ENCODE results near the gene RNF114.

RNF114 gene

DNA sequence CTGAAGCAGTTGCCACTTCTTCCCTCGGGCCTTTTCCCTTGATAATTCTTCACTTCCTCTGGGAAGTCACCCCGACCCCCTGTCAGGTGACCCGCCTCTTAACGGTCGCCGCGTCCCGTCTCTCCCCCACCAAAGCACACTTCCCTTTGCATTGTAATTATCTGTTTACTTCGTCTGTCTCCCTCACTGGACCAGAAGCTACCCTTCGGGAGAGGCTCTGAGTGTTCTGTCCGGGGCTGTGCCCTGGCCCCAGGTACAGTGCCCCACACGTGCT is 45.8 kb downstream of the RNF114 start:
- DNase-seq = no peak
- Histone ChIP-seq H3K27me3 (no peaks in the 10 kb centered on the region), H3K4me3 (ENCODE audit: low read depth, low read length) (no peak overlapping the region), H3K4me1 (peaks cover 3% of the 10 kb centered on the region), H3K9me3 (0 out of 2 replicates have a peak, but pooled peaks cover 4% of the 10 kb centered on the region), H3K36me3 (peaks cover 23% of the 10 kb centered on the region)
- TF ChIP-seq, protein P1, sequence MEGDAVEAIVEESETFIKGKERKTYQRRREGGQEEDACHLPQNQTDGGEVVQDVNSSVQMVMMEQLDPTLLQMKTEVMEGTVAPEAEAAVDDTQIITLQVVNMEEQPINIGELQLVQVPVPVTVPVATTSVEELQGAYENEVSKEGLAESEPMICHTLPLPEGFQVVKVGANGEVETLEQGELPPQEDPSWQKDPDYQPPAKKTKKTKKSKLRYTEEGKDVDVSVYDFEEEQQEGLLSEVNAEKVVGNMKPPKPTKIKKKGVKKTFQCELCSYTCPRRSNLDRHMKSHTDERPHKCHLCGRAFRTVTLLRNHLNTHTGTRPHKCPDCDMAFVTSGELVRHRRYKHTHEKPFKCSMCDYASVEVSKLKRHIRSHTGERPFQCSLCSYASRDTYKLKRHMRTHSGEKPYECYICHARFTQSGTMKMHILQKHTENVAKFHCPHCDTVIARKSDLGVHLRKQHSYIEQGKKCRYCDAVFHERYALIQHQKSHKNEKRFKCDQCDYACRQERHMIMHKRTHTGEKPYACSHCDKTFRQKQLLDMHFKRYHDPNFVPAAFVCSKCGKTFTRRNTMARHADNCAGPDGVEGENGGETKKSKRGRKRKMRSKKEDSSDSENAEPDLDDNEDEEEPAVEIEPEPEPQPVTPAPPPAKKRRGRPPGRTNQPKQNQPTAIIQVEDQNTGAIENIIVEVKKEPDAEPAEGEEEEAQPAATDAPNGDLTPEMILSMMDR (IDR thresholded peaks at IDR 0.05; ENCODE audit: low read depth, low read length) = no peak

DNA sequence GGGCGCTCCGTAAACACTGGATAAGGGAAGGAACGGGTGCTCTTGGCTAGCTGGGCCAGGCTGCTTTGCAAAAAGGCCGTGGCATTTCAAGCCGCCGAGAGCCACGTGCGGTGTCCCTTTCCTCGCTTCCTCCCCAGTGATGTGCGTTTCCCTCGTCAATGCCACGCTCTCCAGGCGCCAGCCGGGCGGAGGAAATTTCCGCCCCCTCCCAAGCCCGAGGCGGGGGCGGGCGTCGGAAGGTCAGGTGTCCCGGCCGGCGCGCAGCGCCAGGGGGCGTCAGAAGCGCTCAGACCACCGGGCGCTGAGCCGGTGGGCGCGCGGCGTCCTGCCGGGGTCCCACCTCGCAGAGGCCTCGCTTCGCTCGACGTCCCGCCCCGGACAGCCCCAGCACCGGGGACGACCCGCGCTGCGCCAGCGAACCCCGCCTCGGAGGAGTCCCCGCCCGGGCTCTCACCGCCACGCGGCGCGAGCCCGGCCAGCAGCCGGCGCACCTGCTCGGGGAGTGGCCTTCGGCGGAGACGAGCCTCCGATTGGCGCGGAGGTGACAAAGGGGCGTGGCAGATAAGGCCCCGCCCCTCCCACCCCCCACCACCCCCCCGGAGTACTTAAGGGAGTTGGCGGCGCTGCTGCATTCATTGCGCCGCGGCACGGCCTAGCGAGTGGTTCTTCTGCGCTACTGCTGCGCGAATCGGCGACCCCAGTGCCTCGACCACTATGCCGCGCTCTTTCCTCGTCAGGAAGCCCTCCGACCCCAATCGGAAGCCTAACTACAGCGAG is 46.3 kb downstream of the RNF114 start, which contains the start of gene SNAI1:
SNAI1 (plus strand) TSS at position 635 of the 777 bp plus-strand sequence; CDS start at position 715, 80 bp downstream.
- peak within 1 kb of the TSS; percentile 93 for H3K4me3 ChIP-seq (ENCODE audit: low read depth, low read length)
- peaks cover 3% of the 10 kb centered on the region for H3K4me1 ChIP-seq
- peaks cover 28% of the 10 kb centered on the region for H3K36me3 ChIP-seq
- H3K9me3 ChIP-seq = 0 out of 2 replicates have a peak, but pooled peaks cover 4% of the 10 kb centered on the region
- no peaks in the 10 kb centered on the region for H3K27me3 ChIP-seq
- TF ChIP-seq, protein P1 (IDR thresholded peaks at IDR 0.05; ENCODE audit: low read depth, low read length) = peak; percentile 44
- peak; percentile 93 for DNase-seq

DNA sequence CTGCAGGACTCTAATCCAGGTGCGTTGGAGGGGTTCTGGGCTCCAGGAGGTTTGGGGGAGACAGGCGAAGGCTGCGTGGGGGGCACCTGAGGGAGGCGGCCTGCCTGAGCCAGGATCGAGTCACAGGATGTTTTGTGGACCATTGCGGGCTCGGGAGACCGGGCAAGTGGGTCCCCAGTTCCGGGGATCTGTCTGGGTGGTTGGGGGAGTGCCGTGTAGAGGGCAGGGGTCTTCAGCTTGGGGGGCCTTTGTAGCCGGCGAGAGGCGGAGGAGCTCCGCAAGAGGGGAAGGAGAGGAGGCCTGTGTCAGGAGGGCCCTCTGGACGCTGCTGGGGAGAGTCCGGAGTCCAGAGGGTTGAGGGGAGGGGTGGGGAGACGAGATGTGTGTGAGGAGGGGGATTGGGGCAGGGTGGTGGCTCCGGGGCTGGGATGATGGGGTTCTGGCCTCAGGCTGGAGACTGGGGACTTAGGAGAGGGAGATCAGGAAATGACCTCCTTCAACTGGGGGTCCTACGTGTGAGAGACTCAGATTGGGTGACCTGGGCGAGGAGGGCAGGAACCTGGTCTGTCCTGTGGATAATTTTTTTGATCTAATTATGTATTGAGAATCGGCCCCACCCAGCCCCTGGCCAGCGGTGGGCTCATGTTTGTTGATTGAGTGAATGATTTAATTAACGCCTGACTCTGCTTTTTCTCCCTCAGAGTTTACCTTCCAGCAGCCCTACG is 47.1 kb downstream of the RNF114 start:
- Histone ChIP-seq H3K4me1 (peaks cover 3% of the 10 kb centered on the region), H3K4me3 (ENCODE audit: low read depth, low read length) (peak overlapping the region; percentile 93), H3K9me3 (0 out of 2 replicates have a peak, but pooled peaks cover 4% of the 10 kb centered on the region), H3K27me3 (no peaks in the 10 kb centered on the region), H3K36me3 (peaks cover 36% of the 10 kb centered on the region)
- TF ChIP-seq, protein P1 (IDR thresholded peaks at IDR 0.05; ENCODE audit: low read depth, low read length) = no peak
- no peak for DNase-seq

DNA sequence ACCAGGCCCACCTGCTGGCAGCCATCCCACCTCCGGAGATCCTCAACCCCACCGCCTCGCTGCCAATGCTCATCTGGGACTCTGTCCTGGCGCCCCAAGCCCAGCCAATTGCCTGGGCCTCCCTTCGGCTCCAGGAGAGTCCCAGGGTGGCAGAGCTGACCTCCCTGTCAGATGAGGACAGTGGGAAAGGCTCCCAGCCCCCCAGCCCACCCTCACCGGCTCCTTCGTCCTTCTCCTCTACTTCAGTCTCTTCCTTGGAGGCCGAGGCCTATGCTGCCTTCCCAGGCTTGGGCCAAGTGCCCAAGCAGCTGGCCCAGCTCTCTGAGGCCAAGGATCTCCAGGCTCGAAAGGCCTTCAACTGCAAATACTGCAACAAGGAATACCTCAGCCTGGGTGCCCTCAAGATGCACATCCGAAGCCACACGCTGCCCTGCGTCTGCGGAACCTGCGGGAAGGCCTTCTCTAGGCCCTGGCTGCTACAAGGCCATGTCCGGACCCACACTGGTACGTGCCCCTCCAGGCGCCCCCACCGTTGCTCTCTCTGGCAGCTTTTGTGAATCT is 47.7 kb downstream of the RNF114 start:
- no peak for DNase-seq
- H3K4me1 ChIP-seq = peaks cover 3% of the 10 kb centered on the region
- peaks cover 39% of the 10 kb centered on the region for H3K36me3 ChIP-seq
- H3K4me3 ChIP-seq (ENCODE audit: low read depth, low read length) = peak overlapping the region; percentile 93
- TF ChIP-seq, protein P1 (IDR thresholded peaks at IDR 0.05; ENCODE audit: low read depth, low read length) = no peak
- H3K27me3 ChIP-seq = no peaks in the 10 kb centered on the region
- H3K9me3 ChIP-seq = 0 out of 2 replicates have a peak, but pooled peaks cover 4% of the 10 kb centered on the region

DNA sequence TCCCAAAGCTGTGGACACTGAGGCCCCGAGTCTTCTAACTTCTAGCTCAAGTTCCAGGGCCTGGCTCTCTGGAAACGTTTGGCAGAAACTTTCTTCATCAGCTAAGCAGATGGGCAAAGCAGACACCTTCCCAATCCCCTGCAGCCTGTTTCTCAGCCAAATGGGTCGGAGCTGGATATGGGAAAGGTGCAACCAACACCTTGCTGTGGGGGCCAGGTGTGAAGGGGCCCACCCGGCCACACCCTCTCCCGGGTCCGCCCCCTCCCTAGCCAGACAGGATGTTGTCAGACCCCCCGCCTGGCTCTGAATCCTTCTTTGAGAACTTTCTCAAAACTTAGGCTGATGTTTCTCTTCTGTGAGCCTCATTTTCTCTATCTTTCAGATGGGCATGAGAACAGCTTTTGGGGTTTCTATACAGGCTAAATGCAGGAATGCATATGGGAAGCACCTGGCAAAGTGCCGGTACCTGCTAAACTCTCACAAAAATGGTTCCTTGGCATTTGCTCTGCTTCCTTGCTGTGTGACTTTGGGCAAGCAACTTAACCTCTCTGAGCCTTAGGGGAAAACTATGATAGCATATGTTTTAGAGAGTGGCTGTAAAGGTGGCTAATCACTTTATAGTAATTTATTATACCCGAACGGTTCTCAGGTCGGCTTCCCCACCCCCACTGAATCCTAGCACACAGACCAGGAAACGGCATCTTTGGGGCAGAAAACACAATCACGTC is 48.4 kb downstream of the RNF114 start:
- Histone ChIP-seq H3K9me3 (0 out of 2 replicates have a peak, but pooled peaks cover 4% of the 10 kb centered on the region), H3K4me1 (peaks cover 9% of the 10 kb centered on the region), H3K27me3 (no peaks in the 10 kb centered on the region), H3K4me3 (ENCODE audit: low read depth, low read length) (peak overlapping the region; percentile 93), H3K36me3 (peaks cover 39% of the 10 kb centered on the region)
- TF ChIP-seq, protein P1 (IDR thresholded peaks at IDR 0.05; ENCODE audit: low read depth, low read length) = no peak
- DNase-seq = no peak
